Thyroid gland (tissue), 4 donors: ENCODE results near the gene FGF22. TPM values are rescaled to one million over a fixed set of nuclear protein-coding genes. Genes with fewer than 3 reads are reported as not detected.
"Not testable (repeated sequence)": the region's sequence is repeated elsewhere in the genome, so short reads cannot be mapped to it uniquely, and the experiment has no call there.

Experiments
- DNase-seq, 2 donors: peaks; one replicate each; pipeline ENCODE4 v3.0.0-alpha.2; 2019
- H3K27ac ChIP-seq, 3 donors: fragments of 200-600 bp; sonication (generic); 1 replicate in 2 of 3; 2 replicates in 1 of 3; pipeline ENCODE4 v1.5.1; 2016 to 2019; ENCODE audit warnings: mild to moderate bottlenecking in 1 of 3, moderate library complexity in 1 of 3
- H3K27me3 ChIP-seq: fragments of 200-600 bp; sonication (generic); one replicate; pipeline ENCODE4 v1.5.1; 2019
- H3K36me3 ChIP-seq, 2 donors: fragments of 200-600 bp; sonication (generic); one replicate each; pipeline ENCODE4 v1.5.1; 2016 to 2019
- H3K4me1 ChIP-seq, 2 donors: fragments of 200-600 bp; sonication (generic); one replicate each; pipeline ENCODE4 v1.5.1; 2017 to 2019
- H3K4me3 ChIP-seq, 3 donors: fragments of 200-600 bp; sonication (generic); replicated peaks in 1 of 3; 1 replicate in 2 of 3; 2 replicates in 1 of 3; pipeline ENCODE4 v1.5.1; 2016; ENCODE audit warnings: mild to moderate bottlenecking in 1 of 3
- H3K9me3 ChIP-seq: fragments of 200-600 bp; sonication (generic); one replicate; pipeline ENCODE4 v1.5.1; 2017
- CTCF ChIP-seq, 6 experiments: fragments of 200-600 bp in 3 of 6; fragments of 450-650 bp in 3 of 6; sonication (generic) in 3 of 6; IDR thresholded peaks; one replicate each; pipeline ENCODE4 v1.5.1; 2016 to 2019; ENCODE audit warnings: antibody characterized with exemption in 6 of 6, mild to moderate bottlenecking in 2 of 6, inconsistent platforms in 1 of 6, moderate library complexity in 1 of 6
- POLR2A ChIP-seq, 2 donors: fragments of 450-650 bp; IDR thresholded peaks; one replicate each; pipeline ENCODE4 v1.6.1; 2017; ENCODE audit warnings: antibody characterized with exemption in 2 of 2, mild to moderate bottlenecking in 2 of 2, moderate library complexity in 1 of 2
- WGBS, 2 donors: methylation state at CpG; one replicate each; pipeline ENCODE4 v1.1.5; 2017; 5-methylcytosine and 5-hydroxymethylcytosine counted together
- intact Hi-C: fragments of 100-400 bp; cut with DNase I; formaldehyde crosslinking; loops from one replicate; pipeline ENCODE4 v1.15.1; 2023
- total RNA-seq, 4 donors: library from RNA; depleted of rRNA; stranded (reverse); fragments of >200 nt; gene quantifications; one replicate each; pipeline ENCODE4 v1.2.3, GENCODE V29; 2016

Gene FGF22
- total RNA-seq, 4 donors from 2014 or later = not detected

- Histone ChIP-seq H3K9me3 (no peaks in the 10 kb centered on the region), H3K36me3 (peaks cover 55 to 56% of the 10 kb centered on the region in 2 donors), H3K4me1 (peaks cover 0 to 4% of the 10 kb centered on the region in 2 donors), H3K27ac (no peak overlapping the region), H3K4me3 (no peak overlapping the region), H3K27me3 (no peaks in the 10 kb centered on the region)
- TF ChIP-seq POLR2A (IDR thresholded peaks at IDR 0.05) (no peak), CTCF (IDR thresholded peaks at IDR 0.05) (no peak)
- 95 to 99% methylated on average over 9 to 19 of the region's 27 CpGs for WGBS, 2 donors
- DNase-seq = no peak
- intact Hi-C loops = no loop called here
These were observed 20.9 kb upstream of the FGF22 start for GRCh38 chr19:618674-619285.

DNA sequence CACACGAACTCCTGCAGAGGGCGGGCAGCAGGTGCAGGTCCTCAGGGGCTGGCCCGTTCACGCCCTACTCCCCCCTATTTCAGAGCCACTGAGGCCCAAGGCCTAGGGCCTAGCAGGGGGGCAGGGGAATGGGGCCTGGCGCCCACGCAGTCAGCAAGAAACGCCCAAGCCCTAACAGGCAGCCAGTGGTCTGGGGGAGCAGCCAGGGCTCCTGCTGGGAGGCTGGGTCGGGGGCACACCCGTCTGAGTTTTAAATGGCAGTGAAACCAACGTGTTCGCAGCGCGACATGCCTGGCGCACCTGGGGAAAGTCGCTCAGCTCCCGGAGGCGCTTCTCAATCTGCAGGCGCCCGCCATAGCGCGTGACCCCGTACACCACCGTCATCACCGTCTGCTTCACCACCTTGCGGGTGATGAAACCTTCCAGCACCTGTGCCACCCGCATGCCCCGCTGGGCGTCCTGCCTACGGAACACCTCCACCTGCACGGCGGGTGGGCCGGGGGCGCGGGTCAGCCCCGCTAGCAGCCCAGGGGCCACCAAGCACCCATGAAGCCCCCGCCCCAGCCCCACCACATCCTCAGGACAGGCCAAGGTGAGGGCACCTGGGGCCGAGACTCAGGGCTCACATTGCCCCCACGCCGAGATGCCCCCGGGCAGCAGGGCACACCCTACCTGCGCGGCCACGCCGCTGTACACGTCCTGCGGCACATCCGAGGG is 20.2 kb upstream of the FGF22 start:
- intact Hi-C loops = no loop called here
- Histone ChIP-seq H3K27ac (no peak overlapping the region), H3K36me3 (peaks cover 56 to 62% of the 10 kb centered on the region in 2 donors), H3K9me3 (no peaks in the 10 kb centered on the region), H3K4me3 (no peak overlapping the region), H3K27me3 (no peaks in the 10 kb centered on the region), H3K4me1 (peaks cover 0 to 4% of the 10 kb centered on the region in 2 donors)
- no peak for DNase-seq
- TF ChIP-seq CTCF (IDR thresholded peaks at IDR 0.05) = no peak
- TF ChIP-seq POLR2A (IDR thresholded peaks at IDR 0.05) = no peak
- 93 to 94% methylated on average over 19 to 23 of the region's 47 CpGs for WGBS, 2 donors

DNA sequence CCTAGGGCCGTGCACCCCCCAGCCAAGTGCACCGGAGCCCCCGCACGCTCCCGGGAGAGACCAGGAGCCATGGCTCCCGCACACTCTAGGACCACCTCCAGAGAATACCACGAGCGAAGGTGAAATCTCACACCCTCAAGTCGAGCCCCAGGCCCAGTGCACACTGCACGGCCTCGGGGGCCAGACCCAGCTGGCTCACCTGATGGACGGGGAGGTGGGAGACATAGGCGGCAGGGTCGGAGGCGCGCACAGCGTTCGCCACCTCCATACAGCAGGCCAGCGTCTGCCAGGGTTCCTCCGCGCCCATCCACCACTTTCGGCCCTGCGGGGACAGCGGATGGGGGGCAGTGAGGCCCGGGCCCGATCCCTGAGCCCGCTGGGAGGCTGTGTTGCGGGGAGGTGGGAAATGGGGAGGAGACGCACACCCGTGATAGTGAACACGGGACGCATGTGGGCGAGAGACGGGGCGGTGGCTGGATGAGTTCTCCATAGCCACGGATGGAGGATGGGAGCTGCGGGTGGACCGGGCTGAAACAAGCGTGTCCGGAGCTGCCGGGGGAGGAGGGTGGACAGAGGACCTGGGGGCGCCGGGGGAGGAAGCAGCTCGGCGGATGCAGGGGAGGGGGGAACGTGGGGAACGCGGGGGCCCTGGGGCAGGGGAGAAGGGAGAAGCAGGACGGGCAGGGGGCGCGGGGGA is 19.4 kb upstream of the FGF22 start:
- Histone ChIP-seq H3K9me3 (no peaks in the 10 kb centered on the region), H3K27ac (no peak overlapping the region), H3K36me3 (peaks cover 56 to 68% of the 10 kb centered on the region in 2 donors), H3K4me1 (peaks cover 0 to 4% of the 10 kb centered on the region in 2 donors), H3K27me3 (no peaks in the 10 kb centered on the region), H3K4me3 (no peak overlapping the region)
- TF ChIP-seq POLR2A (IDR thresholded peaks at IDR 0.05) = no peak
- no peak for TF ChIP-seq CTCF (IDR thresholded peaks at IDR 0.05)
- intact Hi-C loops = no loop called here
- DNase-seq = no peak
- 92 to 97% methylated on average over 32 to 37 of the region's 51 CpGs for WGBS, 2 donors

DNA sequence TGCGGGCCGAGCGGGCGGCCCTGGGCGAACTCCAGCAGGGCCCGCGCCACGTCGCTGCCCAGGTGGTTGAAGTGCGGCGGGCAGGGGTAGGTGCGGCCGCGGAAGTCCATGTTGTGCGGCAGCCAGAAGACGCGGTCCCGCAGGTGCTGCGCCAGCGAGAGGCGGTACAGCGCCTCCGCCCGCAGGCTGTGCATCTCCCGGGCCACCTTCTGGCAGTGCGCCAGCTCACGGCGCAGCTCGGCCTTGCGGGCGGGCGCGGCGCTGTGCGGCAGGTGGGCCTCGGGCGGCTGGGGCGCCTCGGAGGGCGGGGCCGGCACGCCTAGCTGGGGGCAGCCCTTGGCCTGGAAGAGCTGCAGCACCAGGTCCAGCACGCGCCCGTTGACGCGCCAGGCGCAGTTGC is 18.5 kb upstream of the FGF22 start:
- H3K27ac ChIP-seq, H3K27me3 ChIP-seq, intact Hi-C loops, H3K4me1 ChIP-seq, DNase-seq, H3K9me3 ChIP-seq, H3K4me3 ChIP-seq: not testable (repeated sequence)
- WGBS, 2 donors = 95% methylated on average over 34 of the region's 48 CpGs
- H3K36me3 ChIP-seq = peaks cover 56 to 73% of the 10 kb centered on the region in 2 donors

DNA sequence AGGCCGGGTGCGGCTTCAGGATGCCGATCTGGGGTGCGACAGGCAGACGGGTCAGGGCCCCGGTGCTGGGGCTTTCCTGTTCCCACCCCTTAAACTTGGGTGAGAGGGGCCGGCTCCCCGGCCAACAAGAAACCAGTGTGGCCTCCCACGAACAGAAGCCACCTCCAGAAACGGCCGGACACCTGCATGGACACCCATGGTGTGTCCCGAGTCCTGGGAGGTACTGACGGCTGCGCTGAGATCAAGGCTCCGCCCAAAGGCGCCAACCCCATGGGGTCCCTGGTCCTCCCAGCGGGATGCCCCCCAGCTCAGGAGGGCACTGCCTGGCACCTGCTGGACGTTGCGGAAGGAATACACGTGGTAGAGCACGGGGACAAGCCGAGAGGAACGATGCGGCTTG is 17.9 kb upstream of the FGF22 start:
- 95 to 96% methylated on average over 22 to 23 of the region's 24 CpGs for WGBS, 2 donors

More for the DNA sequence above, 17.9 kb upstream of the FGF22 start:
- H3K27me3 ChIP-seq = no peaks in the 10 kb centered on the region
- no peak overlapping the region for H3K27ac ChIP-seq
- DNase-seq = no peak
- intact Hi-C loops = no loop called here
- no peak for TF ChIP-seq CTCF (IDR thresholded peaks at IDR 0.05)
- TF ChIP-seq POLR2A (IDR thresholded peaks at IDR 0.05) = no peak
- no peak overlapping the region for H3K4me3 ChIP-seq
- no peaks in the 10 kb centered on the region for H3K9me3 ChIP-seq
- H3K4me1 ChIP-seq = no peaks in the 10 kb centered on the region
- peaks cover 56 to 73% of the 10 kb centered on the region in 2 donors for H3K36me3 ChIP-seq
